Naive thymus-derived CD8-positive, alpha-beta T cell (primary cell): ENCODE data around the gene OR2G3. TPM values are rescaled to one million over a fixed set of nuclear protein-coding genes. Genes with fewer than 3 reads are reported as not detected.

Experiments used
- ATAC-seq, 2 donors: fragments of 150-1000 bp; cut with Tn5 transposase in 1 of 2; sonication (Bioruptor Pico), chemical (Tn5 transposase) in 1 of 2; 1 replicate in 1 of 2; 2 replicates in 1 of 2; pipeline ENCODE4 v1.10.0; 2021; ENCODE audit warnings: mild to moderate bottlenecking in 2 of 2, moderate library complexity in 2 of 2
- POLR2A ChIA-PET: fragments of 350-600 bp; sonication (Branson Sonifier 250); formaldehyde crosslinking; loops from one replicate; lab custom pipeline; 2021; ENCODE audit warnings: antibody characterized with exemption; lab: Charles Lee
- DNase-seq, 10 donors: peaks; one replicate each; pipeline versions ENCODE4 v3.0.0 to v3.0.0-alpha.2; 2020 to 2022
- H3K27ac Mint-ChIP-seq, 10 donors: one replicate each; pipeline ENCODE4 v1.8.0; 2020 to 2022; ENCODE audit warnings: mild to moderate bottlenecking in 10 of 10, mixed read lengths in 10 of 10, moderate library complexity in 4 of 10, inconsistent platforms in 1 of 10
- H3K27me3 Mint-ChIP-seq, 5 donors: one replicate each; pipeline ENCODE4 v1.8.0; 2021 to 2022; ENCODE audit warnings: mixed read lengths in 5 of 5
- H3K36me3 Mint-ChIP-seq, 3 donors: one replicate each; pipeline ENCODE4 v1.8.0; 2020 to 2022; ENCODE audit warnings: mixed read lengths in 3 of 3, mild to moderate bottlenecking in 2 of 3, inconsistent platforms in 1 of 3
- H3K4me1 Mint-ChIP-seq, 4 donors: one replicate each; pipeline ENCODE4 v1.8.0; 2021 to 2022; ENCODE audit warnings: mixed read lengths in 4 of 4
- H3K4me3 Mint-ChIP-seq, 10 donors: one replicate each; pipeline ENCODE4 v1.8.0; 2020 to 2022; ENCODE audit warnings: mild to moderate bottlenecking in 10 of 10, mixed read lengths in 10 of 10, moderate library complexity in 6 of 10, inconsistent platforms in 1 of 10
- H3K9me3 Mint-ChIP-seq, 9 donors: one replicate each; pipeline ENCODE4 v1.8.0; 2020 to 2022; ENCODE audit warnings: mixed read lengths in 9 of 9, mild to moderate bottlenecking in 3 of 9, inconsistent platforms in 1 of 9, moderate library complexity in 1 of 9
- polyA plus RNA-seq, 3 donors: library from polyadenylated mRNA; unstranded; fragments of 300-500 nt; fragmentation: Illumina TruSeq; gene quantifications; one replicate each; pipeline ENCODE4 v1.2.3, GENCODE V29; 2021
- total RNA-seq, 8 experiments: library from RNA in 2 of 8; stranded (reverse) in 2 of 8; gene quantifications; one replicate each; pipeline ENCODE4 v1.2.3 and lab custom pipeline; 2021 to 2026

OR2G3 gene
- total RNA-seq (not detected), polyA plus RNA-seq (not detected), total RNA-seq (lab: John Stamatoyannopoulos, UW) (0 reads per million in 6 experiments)

DNA sequence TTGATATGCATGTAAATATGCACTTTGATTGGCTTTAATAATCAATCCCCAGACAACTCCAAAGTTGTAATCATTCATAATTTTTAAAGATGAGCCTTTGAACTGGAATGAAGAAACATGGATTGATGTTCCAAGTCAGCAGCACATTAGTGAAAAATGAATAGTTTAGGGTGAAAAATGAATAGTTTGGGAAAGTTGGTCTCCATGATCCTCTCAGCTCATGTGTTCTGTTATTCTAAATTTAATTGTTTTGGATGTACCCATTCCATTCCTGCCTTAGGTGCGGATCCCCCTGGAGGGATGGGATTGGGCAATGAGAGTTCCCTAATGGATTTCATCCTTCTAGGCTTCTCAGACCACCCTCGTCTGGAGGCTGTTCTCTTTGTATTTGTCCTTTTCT, at the start of gene OR2G3:
TSS of gene OR2G3 (plus strand) at position 301 of the 400 bp plus-strand sequence. CDS start at position 301, 0 bp downstream.
- Mint-ChIP-seq H3K4me1 (no peaks in the 10 kb centered on the region), H3K9me3 (peaks cover 0 to 18% (median 6%) of the 10 kb centered on the region in 9 donors), H3K36me3 (no peaks in the 10 kb centered on the region), H3K27ac (peak within 1 kb of the TSS in 1 of 10 donors; percentile 36), H3K27me3 (peaks cover 9 to 38% (median 17%) of the 10 kb centered on the region in 5 donors), H3K4me3 (no peak within 1 kb of the TSS)
- POLR2A ChIA-PET, result no interaction called here
- DNase-seq, result no peak
- no peak for ATAC-seq

DNA sequence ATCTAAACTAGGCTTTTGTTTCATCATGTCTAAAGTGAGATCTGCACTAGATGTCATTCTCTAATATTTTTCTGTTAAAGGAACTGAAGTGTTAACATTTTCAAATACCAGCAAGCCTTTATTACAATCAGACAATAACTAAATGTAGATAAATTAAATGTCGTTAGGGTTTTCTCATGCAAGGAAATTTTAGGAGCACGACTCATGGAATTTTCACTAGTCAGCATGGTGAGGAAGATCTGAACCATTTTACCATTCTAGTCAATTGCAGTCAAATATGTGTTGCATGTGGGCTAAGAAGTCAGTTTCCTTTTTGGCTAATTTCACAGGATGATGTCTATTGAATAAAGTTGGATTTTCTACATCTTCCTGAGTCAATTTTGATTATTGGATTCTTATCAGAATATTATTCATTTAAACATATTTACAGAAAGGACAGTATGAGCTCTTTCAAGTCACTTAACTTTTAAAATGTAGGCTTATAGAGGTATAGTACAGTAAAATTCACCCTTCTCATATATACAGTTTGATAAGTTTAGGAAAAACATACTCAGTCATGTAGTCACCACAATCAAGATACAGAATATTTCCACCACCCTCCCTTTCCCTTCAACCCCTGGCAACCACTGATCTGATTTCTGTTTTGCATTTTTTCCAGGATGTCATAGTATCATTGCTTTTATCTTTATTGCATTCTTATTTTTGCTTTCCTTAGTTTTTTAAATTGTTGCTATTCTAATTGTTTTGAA, 47.3 kb upstream of the OR2G3 start:
- DNase-seq (no peak), ATAC-seq (no peak)
- H3K4me3 Mint-ChIP-seq, result no peak overlapping the region
- H3K36me3 Mint-ChIP-seq, result no peaks in the 10 kb centered on the region
- no peak overlapping the region for H3K27ac Mint-ChIP-seq
- POLR2A ChIA-PET, result no interaction called here
- H3K9me3 Mint-ChIP-seq, result no peaks in the 10 kb centered on the region
- peaks cover 0 to 1% (median 0%) of the 10 kb centered on the region in 5 donors for H3K27me3 Mint-ChIP-seq
- H3K4me1 Mint-ChIP-seq, result no peaks in the 10 kb centered on the region

DNA sequence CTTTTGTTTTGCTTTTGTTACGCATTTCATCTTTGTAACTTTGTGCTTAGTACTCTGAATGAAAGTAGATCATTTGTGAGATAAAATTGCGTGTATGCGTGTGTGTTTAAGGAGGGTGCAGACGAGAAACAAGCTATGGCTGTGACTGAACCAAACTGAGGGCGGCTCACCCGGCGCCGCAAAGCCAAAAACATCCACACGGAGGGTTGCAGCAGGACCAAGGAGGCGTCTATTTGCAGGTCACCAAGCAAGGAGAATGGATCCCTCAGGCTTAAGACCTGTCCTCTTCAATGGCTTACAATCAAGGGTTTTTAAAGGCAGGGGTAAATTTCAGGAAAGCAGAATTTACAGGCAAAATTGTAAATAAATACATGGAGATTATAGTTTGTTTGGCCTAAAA, 43.7 kb upstream of the OR2G3 start:
- no peaks in the 10 kb centered on the region for H3K36me3 Mint-ChIP-seq

DNA sequence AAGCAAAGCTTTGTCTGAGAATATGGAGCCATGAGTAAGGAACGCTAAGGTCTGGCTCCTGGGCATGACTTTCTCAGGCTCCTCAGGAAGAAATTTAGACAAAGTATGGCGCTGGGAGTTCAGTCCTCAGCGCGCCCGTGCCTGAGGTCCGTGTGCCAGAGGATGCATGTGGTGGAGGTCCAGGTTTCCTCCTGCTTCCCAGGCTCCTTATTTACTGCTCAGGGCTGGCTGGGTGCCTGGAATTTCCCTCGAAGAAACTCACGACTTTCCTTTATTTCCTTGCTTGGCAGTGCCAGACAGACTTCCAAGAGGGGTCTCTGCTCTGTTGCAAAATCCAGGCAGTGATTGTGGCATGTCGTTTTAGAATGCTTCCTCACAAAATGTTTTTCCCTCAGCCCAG, 43.2 kb upstream of the OR2G3 start:
- POLR2A ChIA-PET, result interaction anchor here (0.6 kb wide), 1 partner anchor 8 kb away, joined by 3 read pairs; no protein-coding TSS in a partner anchor
- Mint-ChIP-seq H3K27ac (no peak overlapping the region), H3K4me1 (no peaks in the 10 kb centered on the region), H3K27me3 (peaks cover 0 to 1% (median 0%) of the 10 kb centered on the region in 5 donors), H3K9me3 (no peaks in the 10 kb centered on the region), H3K36me3 (no peaks in the 10 kb centered on the region), H3K4me3 (no peak overlapping the region)
- ATAC-seq (no peak), DNase-seq (no peak)

More for the DNA sequence above, 43.7 kb upstream of the OR2G3 start:
- Mint-ChIP-seq H3K27ac (no peak overlapping the region), H3K9me3 (no peaks in the 10 kb centered on the region), H3K4me3 (no peak overlapping the region), H3K27me3 (peaks cover 0 to 1% (median 0%) of the 10 kb centered on the region in 5 donors), H3K4me1 (no peaks in the 10 kb centered on the region)
- ATAC-seq (no peak), DNase-seq (no peak)
- POLR2A ChIA-PET, result no interaction called here

DNA sequence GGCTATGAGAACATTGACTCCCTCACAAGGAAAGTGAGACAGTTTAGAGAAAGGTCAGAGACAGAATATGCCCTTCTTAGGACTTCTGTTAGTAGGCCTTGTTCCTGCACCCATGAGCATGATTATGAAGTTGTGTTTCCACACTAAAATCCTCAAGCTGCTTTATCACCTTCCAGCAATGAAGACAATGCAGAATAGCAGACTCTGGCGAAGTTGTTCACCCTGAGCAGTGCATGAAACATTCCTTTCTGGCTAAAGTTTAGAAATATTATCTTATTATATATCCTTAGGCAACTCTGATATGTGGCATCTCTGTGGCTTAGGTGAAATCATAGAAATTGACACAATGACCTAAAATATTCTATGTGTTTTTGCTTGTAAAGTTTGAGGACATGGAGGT, 31.1 kb upstream of the OR2G3 start:
- DNase-seq (no peak), ATAC-seq (no peak)
- peaks cover 6 to 31% (median 17%) of the 10 kb centered on the region in 9 donors for H3K9me3 Mint-ChIP-seq
- H3K4me1 Mint-ChIP-seq, result no peaks in the 10 kb centered on the region
- H3K4me3 Mint-ChIP-seq, result no peak overlapping the region
- no peak overlapping the region for H3K27ac Mint-ChIP-seq
- peaks cover 0 to 22% (median 2%) of the 10 kb centered on the region in 3 donors for H3K36me3 Mint-ChIP-seq
- POLR2A ChIA-PET, result no interaction called here
- peaks cover 0 to 19% (median 7%) of the 10 kb centered on the region in 5 donors for H3K27me3 Mint-ChIP-seq

DNA sequence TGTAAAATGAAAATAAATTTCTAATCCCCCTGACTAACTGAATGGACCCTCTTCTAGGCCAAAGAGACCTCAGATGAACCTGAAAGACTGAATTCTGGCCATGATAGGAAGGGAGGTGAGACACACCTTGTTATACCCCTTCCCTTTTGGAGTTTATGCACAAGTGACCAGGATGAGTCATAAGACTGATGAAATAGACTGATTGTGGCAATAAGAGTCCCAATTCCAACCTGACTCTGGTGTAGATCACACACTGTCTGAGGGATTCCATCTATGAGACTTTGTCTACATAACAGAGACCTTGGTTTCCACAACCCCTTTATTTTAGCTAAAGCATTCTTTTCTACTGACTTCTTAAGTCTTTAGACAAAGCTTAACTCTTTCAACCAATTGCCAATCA, 30.7 kb upstream of the OR2G3 start:
- POLR2A ChIA-PET, result no interaction called here
- H3K27ac Mint-ChIP-seq, result no peak overlapping the region
- H3K27me3 Mint-ChIP-seq, result peaks cover 0 to 19% (median 7%) of the 10 kb centered on the region in 5 donors
- ATAC-seq (no peak), DNase-seq (no peak)
- H3K4me1 Mint-ChIP-seq, result no peaks in the 10 kb centered on the region
- peaks cover 0 to 20% (median 2%) of the 10 kb centered on the region in 3 donors for H3K36me3 Mint-ChIP-seq
- peaks cover 6 to 26% (median 17%) of the 10 kb centered on the region in 9 donors for H3K9me3 Mint-ChIP-seq
- H3K4me3 Mint-ChIP-seq, result no peak overlapping the region

DNA sequence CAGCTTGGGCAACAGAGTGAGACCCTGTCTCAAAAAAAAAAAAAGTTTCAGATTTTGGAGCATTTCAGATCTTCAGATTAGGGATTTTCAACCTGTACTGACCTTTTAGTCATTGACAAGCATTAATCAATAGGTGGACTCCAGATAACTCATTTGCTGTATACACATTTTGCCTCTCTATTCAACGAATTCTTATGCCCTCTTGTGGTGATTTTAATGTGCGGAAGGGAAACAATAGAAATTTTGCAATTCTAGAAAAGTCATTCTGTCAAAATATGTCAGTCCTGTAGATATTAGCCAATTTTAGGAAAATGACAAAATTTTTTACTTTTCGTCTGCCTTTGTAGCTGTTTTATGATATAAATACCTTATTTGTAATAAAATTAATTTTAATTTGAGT, 28.9 kb upstream of the OR2G3 start:
- H3K4me1 Mint-ChIP-seq, result no peaks in the 10 kb centered on the region
- POLR2A ChIA-PET, result no interaction called here
- peaks cover 0 to 8% (median 7%) of the 10 kb centered on the region in 5 donors for H3K27me3 Mint-ChIP-seq
- H3K4me3 Mint-ChIP-seq, result no peak overlapping the region
- DNase-seq, result peak in 2 of 10 donors; percentile 3 to 13
- H3K27ac Mint-ChIP-seq, result no peak overlapping the region
- ATAC-seq, result no peak
- H3K36me3 Mint-ChIP-seq, result peaks cover 0 to 5% (median 2%) of the 10 kb centered on the region in 3 donors
- H3K9me3 Mint-ChIP-seq, result peaks cover 0 to 8% (median 4%) of the 10 kb centered on the region in 9 donors

DNA sequence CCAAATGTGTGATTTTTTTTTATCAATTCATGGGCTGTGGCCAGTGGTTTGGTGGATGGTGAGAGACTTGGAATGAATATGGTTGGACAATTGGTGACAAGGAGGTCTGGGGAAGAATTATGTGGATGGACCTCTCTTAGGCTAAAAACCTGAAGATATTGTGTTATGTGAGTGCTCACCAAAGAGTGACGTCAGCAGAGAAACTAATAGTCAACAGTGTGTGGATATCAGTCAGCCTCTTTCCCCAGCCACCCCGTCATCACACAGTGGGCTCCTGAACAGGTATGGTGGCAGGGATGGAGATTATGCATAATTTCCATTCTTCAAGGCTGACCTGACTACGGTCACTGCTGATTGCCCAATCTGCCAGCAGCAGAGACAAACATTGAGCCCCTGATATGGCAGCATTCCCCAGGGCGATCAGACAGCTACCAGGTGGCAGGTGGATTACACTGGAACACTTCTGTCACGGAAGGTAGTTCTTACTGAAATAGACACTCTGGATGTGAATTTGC, 26.4 kb upstream of the OR2G3 start:
- ATAC-seq, result no peak
- POLR2A ChIA-PET, result no interaction called here

DNA sequence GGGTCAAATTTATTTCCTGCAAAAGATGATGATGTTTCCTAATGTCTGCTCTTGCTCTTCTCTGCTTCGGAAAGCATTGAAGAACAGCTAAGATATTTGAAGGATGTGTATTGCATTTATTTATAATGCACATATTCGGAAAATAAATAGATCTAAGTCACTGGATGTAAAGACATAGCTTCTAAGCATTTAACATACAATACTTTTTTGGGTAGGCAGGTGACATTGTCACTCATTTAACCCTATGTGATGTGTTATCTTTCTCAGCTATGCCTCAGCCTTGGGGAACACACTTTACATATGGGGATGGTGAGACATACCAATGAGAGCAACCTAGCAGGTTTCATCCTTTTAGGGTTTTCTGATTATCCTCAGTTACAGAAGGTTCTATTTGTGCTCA, 17.3 kb upstream of the OR2G3 start, which contains the start of gene OR2G2:
TSS of gene OR2G2 (plus strand) at position 301 of the 400 bp plus-strand sequence. CDS start at position 301, 0 bp downstream.
- ATAC-seq, result no peak
- Mint-ChIP-seq H3K36me3 (no peaks in the 10 kb centered on the region), H3K9me3 (peaks cover 0 to 10% (median 4%) of the 10 kb centered on the region in 9 donors), H3K4me1 (no peaks in the 10 kb centered on the region), H3K27ac (no peak within 1 kb of the TSS), H3K27me3 (peaks cover 0 to 21% (median 9%) of the 10 kb centered on the region in 5 donors), H3K4me3 (no peak within 1 kb of the TSS)
- POLR2A ChIA-PET, result no interaction called here
- DNase-seq, result no peak

More for the DNA sequence above, 26.4 kb upstream of the OR2G3 start:
- DNase-seq, result no peak
- peaks cover 0 to 4% (median 0%) of the 10 kb centered on the region in 5 donors for H3K27me3 Mint-ChIP-seq
- no peaks in the 10 kb centered on the region for H3K9me3 Mint-ChIP-seq
- H3K4me1 Mint-ChIP-seq, result no peaks in the 10 kb centered on the region
- no peak overlapping the region for H3K27ac Mint-ChIP-seq
- no peaks in the 10 kb centered on the region for H3K36me3 Mint-ChIP-seq
- no peak overlapping the region for H3K4me3 Mint-ChIP-seq

DNA sequence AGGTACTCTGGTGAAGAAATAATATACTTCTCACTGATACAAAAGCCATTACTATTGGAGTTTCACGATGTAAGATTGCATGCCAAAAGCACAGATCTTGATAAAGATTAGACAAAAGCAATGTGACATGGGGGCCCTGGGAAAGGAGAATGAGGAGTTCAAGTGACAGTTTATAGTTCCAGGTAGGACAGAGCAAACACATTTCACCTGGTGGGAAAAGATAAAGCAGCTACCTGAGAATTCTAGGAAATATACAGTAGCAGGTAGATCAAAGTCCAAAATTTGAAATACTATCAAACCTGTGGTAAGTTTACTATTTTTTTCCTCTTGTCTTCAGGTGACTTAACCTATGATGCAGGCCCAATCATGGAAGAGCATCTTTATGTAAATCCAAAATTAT, 8.0 kb downstream of the OR2G3 start:
- no peaks in the 10 kb centered on the region for H3K4me1 Mint-ChIP-seq
- no peaks in the 10 kb centered on the region for H3K36me3 Mint-ChIP-seq
- ATAC-seq (no peak), DNase-seq (no peak)
- H3K9me3 Mint-ChIP-seq, result peaks cover 0 to 15% (median 6%) of the 10 kb centered on the region in 9 donors
- POLR2A ChIA-PET, result no interaction called here
- H3K27ac Mint-ChIP-seq, result no peak overlapping the region
- peaks cover 3 to 25% (median 7%) of the 10 kb centered on the region in 5 donors for H3K27me3 Mint-ChIP-seq
- H3K4me3 Mint-ChIP-seq, result no peak overlapping the region

DNA sequence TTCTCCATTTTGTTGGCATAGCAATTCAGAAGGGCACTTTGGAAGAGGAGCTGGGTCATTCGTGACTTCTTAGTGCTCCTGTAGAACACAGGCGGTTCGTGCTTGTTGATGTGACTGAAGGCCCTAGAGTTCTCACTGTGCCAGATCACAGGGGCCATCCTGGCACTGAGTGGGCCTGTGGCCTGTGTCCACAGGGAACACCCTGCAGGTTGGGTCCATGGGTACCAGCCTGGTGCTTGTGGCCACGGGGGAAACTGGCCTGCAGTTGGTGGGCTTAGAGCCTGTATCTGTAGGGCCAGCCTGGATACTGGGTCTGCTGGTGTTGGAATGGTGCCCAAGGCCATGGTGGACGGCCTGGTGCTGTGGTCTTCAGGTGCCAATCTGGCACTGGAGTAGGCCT, 9.2 kb downstream of the OR2G3 start:
- POLR2A ChIA-PET, result no interaction called here
- H3K9me3 Mint-ChIP-seq, result peaks cover 0 to 10% (median 5%) of the 10 kb centered on the region in 9 donors
- DNase-seq (no peak), ATAC-seq (no peak)
- H3K4me1 Mint-ChIP-seq, result no peaks in the 10 kb centered on the region
- H3K36me3 Mint-ChIP-seq, result no peaks in the 10 kb centered on the region
- peaks cover 0 to 14% (median 3%) of the 10 kb centered on the region in 5 donors for H3K27me3 Mint-ChIP-seq
- no peak overlapping the region for H3K27ac Mint-ChIP-seq
- H3K4me3 Mint-ChIP-seq, result no peak overlapping the region

DNA sequence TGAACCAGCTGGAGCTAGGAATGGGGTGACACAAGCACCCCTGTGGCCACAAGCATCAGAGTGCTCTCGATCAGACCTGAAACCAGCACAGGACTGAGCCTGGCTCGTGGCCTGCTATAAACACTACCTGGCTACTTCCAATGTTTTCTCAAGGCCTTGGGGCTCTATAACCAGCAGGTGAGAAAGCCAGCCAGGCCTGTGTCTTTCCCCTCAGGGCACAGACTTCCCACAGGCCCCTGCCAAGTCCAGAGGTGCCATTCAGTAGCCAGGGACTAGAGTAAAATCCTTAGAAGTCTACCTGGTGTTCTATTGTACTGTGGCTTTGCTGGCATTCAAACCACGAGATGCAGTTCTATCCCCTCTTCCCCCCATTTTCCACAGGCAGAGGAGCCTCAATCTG, 22.6 kb downstream of the OR2G3 start:
- peaks cover 0 to 19% (median 3%) of the 10 kb centered on the region in 9 donors for H3K9me3 Mint-ChIP-seq
- no peak for DNase-seq
- POLR2A ChIA-PET, result no interaction called here
- no peaks in the 10 kb centered on the region for H3K4me1 Mint-ChIP-seq
- H3K27me3 Mint-ChIP-seq, result peaks cover 0 to 27% (median 2%) of the 10 kb centered on the region in 5 donors
- H3K36me3 Mint-ChIP-seq, result no peaks in the 10 kb centered on the region
- H3K4me3 Mint-ChIP-seq, result no peak overlapping the region
- no peak for ATAC-seq
- no peak overlapping the region for H3K27ac Mint-ChIP-seq

DNA sequence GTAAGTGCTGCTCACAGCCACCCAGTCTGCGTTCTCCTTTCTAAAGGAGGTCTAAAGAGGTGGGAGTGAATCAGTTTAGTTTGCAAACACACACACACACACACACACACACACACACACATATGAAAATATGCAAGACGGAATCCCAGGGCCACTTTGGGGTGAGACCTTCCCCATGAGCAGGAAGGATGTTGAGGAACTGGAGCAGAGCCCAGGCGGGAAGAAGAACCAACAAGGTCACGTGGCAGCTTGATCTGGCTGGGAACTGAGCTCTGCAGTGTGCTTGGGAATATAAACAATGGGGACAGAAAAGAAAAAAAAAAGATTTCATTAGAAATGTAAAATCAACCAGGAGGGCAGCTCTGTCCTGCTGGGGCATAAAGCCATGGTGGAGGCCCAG, 32.6 kb downstream of the OR2G3 start:
- H3K27me3 Mint-ChIP-seq, result peaks cover 24 to 56% (median 55%) of the 10 kb centered on the region in 5 donors
- DNase-seq, result no peak
- POLR2A ChIA-PET, result no interaction called here
- ATAC-seq, result no peak
- H3K4me3 Mint-ChIP-seq, result peak overlapping the region in 1 of 10 donors; percentile 46
- no peak overlapping the region for H3K27ac Mint-ChIP-seq
- H3K9me3 Mint-ChIP-seq, result peaks cover 0 to 13% (median 2%) of the 10 kb centered on the region in 9 donors
- peaks cover 0 to 7% (median 3%) of the 10 kb centered on the region in 4 donors for H3K4me1 Mint-ChIP-seq
- peaks cover 0 to 6% (median 0%) of the 10 kb centered on the region in 3 donors for H3K36me3 Mint-ChIP-seq
